GM19023 (cell line): ENCODE data around the gene NOS1AP.
"Not testable (repeated sequence)": the region's sequence is repeated elsewhere in the genome, so short reads cannot be mapped to it uniquely, and the experiment has no call there.

Experiments used
- ATAC-seq: cut with Tn5 transposase; IDR thresholded peaks from one replicate; pipeline ENCODE4 v1.9.1; 2021; ENCODE audit warnings: mild to moderate bottlenecking, moderate library complexity; ENCODE audit not compliant: unreplicated experiment

Gene NOS1AP

DNA sequence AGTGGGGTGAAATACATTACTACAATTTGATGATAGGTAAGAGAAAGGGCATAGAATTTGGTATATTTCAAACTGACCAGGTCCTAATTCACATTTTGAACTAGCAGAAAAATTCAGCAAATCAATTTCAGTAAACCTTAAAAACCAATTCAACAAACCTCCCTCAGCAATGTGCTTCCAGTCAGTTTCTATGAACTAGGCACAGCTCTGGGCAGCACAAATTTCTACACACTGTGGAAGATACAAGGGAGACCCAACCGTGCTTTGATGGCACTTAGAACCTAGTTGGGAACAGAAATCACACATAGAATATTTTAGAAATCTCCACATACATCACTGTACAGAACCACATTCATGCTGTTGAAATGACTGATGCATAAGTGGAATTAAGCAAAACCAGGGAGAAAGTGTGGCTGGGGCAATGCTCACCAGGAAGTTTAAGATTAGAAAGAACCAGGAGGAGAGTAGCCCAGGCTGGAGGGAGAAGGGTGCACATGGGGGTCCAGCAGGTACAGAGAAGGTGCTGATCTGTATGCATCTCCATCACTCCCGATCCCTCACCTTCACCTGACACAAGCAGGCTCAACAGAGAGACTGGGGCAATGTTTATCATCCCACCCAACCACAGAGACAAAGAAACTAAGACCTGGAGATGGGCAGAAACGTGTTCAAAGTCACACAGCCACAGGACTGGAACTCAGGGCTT lies 326.9 kb downstream of the NOS1AP start:
- ATAC-seq: no peak

DNA sequence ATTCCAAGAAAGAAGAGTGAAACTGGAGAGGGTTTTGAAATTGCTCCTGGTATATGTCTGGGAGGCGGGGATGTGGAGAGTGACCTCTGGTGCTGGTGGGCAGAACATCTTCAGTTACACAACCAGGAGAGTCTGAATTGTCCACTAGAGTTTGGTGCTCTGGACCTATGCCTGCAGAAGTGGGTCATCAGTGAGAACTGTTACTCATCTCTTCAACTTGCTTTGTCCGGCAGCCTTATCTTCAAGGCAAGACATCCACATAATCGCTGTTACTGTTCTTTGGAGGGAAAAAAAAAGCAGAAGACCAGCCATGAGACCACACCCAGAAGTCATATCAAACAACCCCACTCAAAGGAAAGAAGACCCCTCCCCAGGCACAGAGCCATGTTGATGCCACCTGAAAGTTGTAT lies 327.6 kb downstream of the NOS1AP start:
- no peak for ATAC-seq

DNA sequence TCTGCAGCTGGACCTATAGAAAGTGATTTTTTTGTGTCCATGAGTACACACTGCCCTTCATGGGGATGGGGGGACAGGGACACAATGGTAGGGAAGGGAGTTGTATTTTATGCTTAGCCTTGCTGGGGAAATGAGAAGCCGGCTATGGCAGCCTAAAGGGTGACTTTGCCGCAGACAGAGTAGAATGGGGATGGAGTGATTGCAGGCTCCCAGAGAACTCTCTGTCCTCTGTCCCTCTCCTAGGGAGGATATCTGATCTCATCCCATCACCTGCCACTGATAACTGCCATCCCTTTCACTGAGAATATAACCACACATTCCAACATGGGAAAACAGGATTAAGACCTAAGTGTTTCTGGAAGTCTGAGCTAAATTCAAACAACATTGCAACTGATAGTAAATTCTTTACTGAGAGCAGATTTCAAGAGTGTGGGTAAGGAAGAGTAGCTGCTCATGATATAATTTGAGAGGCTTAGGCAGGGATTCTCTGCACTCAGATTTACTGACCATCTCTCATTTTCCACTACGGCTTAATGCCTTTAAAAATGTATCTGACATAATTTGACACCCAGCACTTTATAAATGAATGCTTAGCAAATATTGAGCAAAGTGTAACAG lies 328.6 kb downstream of the NOS1AP start:
- ATAC-seq: no peak

DNA sequence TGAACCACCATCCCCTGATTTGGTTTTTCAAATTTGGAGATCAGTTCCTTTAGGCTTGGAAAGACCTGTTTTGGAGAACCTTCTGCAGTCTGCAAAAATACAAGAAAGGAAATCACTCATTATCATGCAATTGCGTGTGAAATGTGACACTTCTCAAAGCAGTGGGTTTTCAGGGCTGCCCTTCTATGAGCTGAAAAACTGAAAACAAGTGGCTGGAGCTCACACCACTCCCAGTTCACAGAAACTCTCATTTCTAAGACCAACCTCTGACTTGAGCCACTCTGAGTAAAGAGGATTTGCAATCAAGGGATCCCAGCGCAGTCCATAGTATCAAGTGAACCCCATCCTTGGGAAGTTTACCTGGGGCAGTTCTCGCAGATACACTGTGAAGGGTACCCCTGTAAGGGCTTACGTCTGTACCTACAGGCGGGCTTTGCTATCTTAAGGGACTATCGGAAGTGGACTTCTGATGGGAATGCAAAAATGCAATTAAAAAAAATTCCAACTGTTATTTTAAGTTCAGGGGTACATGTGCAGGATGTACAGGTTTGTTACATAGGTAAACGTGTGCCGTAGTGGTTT lies 329.6 kb downstream of the NOS1AP start:
- no peak for ATAC-seq

DNA sequence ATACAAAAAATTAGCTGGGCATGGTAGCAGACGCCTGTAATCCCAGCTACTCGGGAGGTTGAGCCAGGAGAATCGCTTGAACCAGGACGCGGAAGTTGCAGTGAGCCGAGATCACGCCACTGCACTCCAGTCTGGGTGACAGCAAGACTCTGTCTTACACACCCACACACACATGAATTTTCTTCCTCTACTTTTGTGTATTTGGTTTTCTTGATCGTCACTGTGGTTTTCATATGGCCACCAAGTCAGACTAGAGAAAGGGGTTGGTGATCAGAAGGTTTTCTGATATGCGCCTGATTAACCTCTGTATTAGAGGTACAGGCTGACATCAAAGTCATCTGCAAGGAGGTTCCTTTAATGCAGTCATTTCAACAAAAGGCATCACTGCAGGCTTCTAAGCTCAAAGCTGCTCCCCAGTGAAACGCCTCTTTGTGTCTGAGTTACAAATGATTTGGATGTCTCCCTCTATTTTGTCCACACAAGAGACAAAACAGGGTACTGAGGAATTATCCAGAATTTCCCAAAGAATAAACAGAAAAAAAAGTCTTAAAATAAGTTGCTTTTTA lies 331.4 kb downstream of the NOS1AP start:
- no peak for ATAC-seq

DNA sequence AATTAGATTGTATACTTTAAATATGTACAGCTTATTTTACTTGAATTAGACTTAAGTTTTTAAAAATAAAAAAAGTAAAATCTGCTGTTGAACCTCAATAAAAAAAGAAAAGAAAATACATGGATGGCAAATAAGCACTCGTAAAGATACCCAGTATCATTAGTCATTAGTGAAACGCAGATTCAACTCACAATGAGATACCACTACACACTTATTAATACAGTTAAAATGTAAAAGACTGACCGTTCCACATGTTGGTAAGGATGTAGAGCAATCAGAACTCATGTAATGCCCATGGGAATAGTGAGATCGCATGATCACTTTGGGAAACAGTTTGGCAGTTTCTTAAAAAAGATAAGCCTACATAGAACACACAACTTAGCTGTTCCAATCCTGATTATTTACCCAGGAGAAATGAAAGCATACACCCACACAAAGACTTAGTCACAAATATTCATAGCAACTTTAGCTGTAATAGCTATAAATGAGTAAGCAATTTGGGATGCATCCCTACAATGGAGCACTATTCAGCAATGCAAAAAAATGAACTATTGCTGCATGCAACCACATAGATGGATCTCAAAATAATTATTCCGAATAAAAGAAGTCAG lies 335.2 kb downstream of the NOS1AP start:
- ATAC-seq: no peak

DNA sequence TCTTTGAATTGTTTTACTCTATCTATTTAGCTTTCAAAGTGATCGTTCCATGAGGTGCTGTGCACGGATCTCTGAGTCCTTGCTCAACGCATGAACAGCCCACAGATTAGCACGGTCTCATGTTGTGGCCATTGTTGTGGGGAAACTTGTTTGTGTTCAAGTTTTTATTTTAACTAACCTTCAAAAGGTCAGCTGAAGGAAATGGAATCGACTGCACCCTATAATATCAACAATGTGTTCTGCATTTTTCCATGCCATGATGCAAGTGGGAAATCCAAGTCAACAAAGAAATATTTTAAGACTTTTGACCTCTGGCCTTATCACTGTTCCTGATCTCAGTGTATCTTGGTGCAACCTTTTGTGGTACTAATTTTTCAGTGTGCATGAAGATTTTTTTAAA lies 336.3 kb downstream of the NOS1AP start:
- ATAC-seq: no peak

DNA sequence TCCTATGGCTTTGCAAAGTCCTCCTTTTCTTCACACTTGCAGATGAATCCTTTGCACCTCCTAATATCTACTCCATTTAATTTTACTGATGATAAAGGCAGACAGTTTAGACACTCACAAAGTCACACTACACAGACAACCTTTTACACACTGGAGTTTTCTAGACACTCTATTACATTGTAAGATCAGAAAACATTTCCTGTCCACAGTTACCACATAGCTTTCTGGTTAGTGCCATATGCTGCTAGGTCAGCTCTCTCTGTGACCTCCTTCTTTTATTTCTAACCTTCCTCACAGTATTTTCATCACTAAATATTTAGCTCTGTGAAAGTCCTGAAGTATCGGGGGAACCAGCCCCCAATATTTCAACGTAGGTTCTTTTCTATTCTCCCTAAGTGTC lies 337.3 kb downstream of the NOS1AP start:
- ATAC-seq: no peak

DNA sequence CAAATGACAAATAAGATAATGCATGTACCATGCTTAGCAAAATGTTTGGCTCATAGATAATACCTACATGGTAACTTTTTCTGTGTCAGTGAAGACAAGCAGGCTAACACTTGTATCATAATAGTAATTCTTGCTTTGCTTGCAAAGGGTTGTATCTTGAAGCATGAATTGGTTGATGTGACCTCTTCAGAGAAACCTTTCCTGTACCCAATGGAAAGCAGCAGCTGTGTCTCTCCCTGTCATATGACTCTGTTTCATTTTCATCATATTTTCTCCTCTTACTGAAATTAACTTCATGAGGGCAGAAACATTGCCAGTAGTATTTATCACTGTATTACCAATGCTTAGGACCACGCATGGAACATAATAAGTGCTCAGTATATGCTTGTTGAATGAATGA lies 338.0 kb downstream of the NOS1AP start:
- no peak for ATAC-seq

DNA sequence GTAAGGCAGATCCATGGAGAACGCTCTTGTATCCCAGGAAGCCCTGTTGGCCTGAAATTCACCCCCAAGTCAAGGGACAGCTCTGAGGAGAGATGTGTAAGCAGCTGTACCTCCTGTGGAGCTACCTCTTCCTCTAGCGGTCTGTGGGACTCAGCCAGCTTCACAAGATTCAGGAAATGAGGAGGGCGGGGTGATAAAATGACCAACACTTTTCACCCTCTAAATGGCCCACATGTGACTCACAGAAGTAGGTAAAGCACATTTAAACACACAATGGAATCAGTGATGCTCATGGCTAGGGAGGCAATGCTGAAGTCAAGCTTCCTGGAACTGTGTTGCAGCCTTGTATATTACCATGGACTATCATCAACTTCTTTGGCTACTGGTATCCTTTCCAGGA lies 342.5 kb downstream of the NOS1AP start, which contains the start of gene SH2D1B:
TSS of gene SH2D1B (minus strand) at position 135 of the 400 bp plus-strand sequence. CDS start at position 15, 120 bp downstream.
- no peak for ATAC-seq

DNA sequence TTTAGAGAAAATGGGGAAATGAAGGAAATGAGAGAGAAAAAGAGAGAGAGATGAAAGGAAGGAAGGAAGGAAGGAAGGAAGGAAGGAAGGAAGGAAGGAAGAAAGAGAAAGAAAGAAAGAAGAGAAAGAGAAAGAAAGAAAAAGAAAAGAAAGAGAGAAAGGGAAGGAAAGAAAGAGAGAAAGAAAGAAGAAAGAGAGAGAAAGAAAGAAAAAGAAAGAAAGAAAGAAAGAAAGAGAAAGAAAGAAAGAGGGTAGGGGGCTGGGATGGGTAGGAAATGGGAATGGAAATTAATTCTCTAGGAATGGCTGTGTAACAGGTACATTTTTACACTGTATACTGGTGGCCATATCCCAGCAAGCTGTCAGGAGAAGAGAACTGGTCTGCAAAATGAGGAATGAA lies 346.7 kb downstream of the NOS1AP start:
- ATAC-seq: no peak

DNA sequence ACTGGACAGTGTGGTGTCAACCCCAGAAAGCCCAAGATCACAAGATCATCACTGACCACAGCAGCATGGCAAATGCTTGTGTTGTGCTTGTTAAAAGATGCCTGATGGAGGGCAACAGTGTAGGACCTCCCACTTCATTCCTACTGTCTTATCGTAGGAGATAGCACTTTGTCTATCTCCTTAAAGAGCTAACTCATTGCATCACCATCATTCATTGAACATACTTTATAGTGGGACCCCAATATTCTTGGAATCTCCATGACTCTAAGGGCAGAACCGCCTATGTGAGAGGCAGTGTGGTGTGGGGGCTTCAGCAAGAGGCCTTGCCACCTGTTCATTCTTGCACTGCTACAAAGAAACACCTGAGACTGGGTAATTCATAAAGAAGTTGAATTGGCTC lies 347.4 kb downstream of the NOS1AP start:
- ATAC-seq: no peak

DNA sequence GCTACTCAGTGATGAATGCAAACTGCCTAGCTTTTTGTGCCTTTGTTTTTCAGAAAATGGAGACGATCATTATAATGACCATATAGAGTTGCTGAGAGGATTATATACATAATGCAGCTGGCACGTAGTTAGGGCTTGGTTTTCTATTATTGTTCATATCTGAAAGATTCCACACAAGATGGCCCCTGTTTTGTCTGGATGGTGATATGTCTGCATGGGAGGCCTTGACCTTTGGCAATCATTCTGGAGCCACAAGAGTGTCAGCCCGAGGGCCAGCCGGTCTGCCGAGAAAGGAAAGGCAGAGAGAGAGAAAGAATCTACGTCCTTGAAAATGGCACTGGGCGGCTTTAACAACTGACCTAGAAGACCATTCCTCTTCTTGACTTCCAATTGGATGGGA lies 348.2 kb downstream of the NOS1AP start:
- no peak for ATAC-seq

DNA sequence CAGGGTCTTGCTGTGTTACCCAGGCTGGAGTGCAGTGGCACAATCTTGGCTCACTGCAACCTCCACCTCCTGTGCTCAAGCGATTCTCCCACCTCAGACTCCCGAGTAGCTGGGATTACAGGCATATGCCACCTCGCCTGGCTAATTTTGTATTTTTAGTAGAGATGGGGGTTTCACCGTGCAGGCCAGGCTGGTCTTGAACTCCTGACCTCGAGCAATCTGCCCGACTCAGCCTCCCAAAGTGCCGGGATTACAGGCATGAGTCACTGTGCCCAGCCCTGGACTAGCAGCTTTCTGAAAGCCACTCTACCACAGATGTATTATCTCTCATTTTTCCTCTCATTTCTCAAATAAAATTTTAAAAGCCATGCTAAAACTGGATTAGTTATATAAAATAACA lies 349.1 kb downstream of the NOS1AP start:
- ATAC-seq: not testable (repeated sequence)

DNA sequence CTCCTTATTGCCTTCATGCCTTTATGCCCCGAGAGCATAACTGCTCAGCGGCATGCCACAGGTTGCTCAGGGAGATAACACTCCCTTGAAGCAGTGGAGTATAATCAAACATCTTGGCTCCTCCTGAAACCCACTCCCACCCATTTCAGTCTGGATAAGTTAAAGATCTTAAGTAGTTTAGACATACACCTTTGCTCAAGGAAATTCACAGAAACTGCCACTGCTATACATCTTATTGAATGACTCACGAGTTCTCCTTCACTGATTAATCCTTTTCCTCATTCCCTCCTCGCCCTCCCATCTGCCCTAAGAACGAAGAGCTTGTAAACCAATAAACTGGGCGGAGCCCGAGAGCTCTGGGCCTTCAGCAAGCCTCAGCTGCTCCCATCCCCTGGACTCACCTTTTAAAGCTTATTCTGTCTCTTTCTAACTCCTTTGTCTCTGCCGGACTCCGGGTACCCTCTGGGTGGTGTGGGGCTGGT lies 350.0 kb downstream of the NOS1AP start:
- not testable (repeated sequence) for ATAC-seq
